A204.1 (cell line): Measurements from ENCODE around the gene ATG14.
"Not testable (repeated sequence)": the region's sequence is repeated elsewhere in the genome, so short reads cannot be mapped to it uniquely, and the experiment has no call there.

Source experiments
- FAIRE-seq: peaks from 2 replicates; lab custom pipeline; 2012; peaks lifted over from hg19 to GRCh38; lab: Jason Lieb, UNC

Gene ATG14, protein sequence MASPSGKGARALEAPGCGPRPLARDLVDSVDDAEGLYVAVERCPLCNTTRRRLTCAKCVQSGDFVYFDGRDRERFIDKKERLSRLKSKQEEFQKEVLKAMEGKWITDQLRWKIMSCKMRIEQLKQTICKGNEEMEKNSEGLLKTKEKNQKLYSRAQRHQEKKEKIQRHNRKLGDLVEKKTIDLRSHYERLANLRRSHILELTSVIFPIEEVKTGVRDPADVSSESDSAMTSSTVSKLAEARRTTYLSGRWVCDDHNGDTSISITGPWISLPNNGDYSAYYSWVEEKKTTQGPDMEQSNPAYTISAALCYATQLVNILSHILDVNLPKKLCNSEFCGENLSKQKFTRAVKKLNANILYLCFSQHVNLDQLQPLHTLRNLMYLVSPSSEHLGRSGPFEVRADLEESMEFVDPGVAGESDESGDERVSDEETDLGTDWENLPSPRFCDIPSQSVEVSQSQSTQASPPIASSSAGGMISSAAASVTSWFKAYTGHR

DNA sequence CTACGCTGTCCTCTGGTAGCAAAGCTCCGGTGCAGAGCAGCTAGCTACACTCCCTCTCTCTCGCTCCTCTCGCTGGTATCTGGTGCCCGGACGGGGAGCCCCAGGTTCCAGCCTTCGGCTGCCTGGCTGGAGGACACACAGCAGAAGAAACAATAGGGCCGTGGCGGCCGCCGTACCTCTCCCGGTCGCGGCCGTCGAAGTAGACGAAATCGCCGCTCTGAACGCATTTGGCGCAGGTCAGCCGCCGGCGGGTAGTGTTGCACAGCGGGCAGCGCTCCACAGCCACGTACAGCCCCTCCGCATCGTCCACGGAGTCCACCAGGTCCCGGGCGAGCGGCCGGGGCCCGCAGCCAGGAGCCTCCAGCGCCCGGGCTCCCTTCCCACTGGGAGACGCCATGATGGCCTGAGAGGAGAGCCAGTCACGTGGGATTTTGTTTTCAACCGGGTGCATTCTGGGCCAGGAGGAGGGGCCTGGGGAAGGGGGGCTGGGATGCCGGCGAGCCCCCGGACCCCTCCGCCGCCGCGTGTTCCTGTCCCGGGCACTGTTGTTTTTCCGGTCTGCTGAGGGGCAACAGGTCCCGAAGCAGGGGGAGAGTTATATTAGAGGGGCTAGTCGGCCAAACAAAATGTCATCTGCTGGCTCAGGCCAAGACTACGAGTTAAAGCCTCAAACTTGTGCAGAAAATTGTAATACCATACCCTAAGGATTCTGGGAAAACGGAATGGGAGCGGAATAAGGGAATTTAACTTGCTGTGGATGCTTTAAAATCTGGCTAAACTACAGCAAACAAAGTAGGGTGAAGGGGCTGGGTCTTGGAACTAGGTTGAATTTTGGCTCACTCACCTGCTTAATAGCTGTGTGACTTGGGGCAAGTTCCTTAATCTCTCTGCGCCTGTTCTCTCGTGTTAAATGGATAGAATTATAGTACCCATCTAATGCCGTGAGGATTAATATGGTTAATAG, at the start of gene ATG14:
Gene ATG14 (minus strand): TSS at position 405 of the 964 bp plus-strand sequence. CDS start 8 bp downstream, at position 397.
- no peak for FAIRE-seq

DNA sequence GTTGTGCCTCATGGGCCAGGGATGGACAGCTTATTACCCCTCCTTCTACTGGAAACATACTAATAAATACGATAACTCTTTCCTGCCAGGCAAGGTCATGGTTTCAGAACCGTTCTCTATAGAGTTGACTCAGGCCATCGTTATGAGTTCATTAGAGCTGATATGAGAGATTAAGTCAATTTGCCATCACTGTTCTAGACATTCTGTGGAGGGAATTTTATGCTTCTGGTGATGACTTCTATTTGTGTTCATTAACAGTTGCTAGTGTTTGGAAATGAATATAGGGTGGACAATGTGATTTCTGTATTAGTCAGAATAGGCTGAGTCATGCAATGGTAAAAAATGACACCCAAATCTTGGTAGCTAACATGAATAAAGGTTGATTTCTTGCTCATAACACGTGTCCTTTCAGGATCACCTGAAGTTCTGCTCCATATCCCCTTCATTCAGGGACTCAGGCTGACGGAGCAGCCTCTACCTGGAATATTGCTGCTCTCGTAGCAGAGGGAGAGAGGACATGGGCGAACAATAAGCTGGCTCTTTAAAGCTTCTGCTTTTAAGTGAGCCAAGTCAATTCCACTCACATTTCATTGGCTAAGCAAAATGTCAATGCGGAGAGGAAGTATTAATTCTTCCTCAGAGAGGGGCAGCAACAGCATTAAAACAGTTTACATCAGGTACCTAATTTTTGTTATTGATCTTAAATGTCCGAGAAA, 47.3 kb upstream of the ATG14 start:
- FAIRE-seq, result no peak

DNA sequence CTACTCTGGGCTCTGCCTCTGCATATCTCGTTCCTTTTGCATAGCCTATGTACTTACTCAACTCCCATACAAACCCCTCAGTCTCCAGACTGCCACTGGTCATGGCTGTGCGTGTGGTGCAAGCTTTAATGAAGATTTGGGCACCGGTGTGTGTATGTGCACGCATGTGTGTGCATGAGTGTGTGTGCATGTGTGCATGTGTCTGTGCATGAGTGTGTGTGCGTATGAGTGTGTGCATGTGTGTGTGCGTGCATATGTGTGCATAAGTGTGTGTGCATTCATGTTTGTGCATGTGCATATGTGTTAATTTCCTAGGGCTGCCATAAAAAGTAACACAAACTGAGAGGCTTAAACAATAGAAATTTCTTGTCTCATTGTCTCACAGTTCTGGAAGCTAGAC, 45.9 kb upstream of the ATG14 start:
- FAIRE-seq, result no peak

DNA sequence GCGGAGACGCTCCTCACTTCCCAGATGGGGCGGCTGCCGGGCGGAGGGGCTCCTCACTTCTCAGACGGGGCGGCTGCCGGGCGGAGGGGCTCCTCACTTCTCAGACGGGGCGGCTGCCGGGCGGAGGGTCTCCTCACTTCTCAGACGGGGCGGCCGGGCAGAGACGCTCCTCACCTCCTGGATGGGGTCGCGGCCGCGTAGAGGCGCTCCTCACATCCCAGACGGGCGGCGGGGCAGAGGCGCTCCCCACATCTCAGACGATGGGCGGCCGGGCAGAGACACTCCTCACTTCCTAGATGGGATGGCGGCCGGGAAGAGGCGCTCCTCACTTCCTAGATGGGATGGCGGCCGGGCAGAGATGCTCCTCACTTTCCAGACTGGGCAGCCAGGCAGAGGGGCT, 44.8 kb upstream of the ATG14 start:
- not testable (repeated sequence) for FAIRE-seq

DNA sequence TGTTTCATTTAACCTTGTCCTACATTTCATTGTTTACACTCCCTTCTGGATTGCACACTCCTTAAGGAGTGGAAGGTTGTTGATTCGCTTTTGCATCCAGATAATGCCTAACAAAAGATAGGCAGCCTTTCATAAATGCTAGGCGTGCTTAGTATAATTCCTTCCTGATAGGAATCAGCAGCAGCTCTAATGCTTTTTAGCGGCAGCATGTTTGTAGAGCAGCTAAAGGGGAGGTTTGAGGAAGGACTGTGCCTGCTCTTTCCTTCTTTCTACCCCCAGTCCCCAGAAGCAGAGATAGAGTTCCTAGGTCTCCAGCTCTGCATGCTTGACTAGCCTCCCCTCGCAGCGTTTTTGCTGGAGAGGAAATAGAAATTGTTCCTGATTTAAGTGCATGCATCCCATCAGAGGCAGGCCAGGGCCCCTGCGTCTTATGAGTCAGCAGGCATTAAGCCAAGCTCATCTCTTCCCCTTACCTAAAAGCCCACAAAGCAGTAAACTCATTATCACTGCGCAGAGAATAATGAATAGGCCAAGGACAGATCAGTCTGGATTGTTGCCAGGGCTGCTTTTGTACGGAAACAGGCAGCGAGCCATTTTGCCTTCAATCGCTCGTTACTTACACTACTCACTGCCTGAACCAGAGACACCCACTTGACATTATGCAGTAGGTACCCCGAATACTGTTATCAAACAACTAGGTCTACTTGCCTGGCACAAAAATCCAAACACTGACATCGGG, 42.8 kb upstream of the ATG14 start:
- FAIRE-seq, result no peak

DNA sequence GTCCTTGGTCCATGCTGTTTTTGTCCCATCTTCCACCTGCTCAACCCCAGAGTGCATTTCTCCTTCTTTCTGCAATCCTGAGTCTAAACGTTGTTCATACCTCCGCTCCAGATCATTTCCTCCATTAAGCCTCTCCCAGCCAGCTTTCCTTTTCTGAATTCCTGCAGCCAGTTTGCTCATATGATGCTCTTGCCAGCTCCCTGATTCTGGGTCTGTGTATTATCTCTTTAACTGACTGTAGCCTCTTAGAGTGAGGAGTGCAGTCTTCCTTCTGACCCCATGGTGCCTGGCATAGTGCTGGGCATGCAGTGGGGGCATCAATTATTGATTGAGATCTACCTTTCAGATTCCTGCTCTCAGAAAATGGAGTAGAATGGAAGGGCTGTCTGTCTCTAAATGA, 40.3 kb upstream of the ATG14 start:
- no peak for FAIRE-seq

DNA sequence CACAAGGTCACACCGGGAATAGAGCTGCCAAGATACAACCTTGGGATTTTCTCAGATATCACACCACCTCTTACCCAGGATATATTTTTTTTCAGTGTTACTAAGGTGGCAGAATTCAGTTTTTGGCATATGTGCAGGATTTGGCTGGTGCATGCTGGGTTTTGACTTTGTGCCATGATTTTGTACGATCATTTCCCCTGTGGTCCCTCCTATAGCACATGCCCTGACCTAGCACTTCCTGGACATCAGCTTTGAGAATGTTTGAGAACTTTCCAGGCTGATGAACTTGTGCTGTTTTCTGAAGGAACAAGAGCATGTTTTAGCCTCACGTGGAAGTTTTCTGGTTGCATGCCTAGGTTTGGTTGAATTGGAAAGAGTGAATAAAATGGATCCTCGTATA, 39.8 kb upstream of the ATG14 start:
- FAIRE-seq, result no peak

DNA sequence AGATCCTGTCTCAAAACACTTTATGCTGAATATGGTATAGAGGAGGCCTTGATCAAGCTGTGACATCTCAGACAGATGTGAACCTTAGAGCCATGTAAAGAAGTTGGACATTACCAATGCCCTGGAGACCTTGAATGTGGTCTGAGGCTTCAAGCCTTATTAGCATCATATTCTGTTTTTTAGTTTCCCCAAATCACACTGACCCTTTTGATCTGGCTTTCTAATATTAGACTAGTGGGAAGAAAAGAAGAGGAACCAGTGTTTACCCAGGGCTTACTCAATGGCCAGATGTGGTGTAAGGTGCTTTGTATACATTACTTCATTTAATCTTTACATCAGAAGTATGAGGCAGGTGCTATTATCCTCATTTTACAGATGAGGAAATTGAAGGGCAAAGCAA, 39.4 kb upstream of the ATG14 start:
- no peak for FAIRE-seq

DNA sequence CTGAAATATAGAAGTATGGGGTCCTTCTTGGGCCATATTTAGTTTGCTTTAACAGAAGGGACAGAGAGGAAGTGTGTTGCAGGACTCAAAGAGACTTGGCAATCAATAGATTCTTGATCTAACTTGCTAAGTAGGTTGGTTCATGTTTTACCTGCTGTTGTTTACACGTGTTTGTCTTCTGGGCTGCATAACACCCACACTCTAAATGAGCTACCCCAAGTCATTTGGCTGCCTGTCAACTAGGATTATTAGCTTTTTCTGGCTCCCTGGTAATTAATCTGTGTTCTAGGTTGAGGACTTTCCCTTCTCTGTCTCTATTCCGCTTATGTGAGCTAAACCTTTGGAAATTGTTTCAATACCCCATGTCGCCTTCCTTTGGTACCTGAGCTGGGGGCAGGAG, 38.9 kb upstream of the ATG14 start:
- FAIRE-seq, result no peak

DNA sequence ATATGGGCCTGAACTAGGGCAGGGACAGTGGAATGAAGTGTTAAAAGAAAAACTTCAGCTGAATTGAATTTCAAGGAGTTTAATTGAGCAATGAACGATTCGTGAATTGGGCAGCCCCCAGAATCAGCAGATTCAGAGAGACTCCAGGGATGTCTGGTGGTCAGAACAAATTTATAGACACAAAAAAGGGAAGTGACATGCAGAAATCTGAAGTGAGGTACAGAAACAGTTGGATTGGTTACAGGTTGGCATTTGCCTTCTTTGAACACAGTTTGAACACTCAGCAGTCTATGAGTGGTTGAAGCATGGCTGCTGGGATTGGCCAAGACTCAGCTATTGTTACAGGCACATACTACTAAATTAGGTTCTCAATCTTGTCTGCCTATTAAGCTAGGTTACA, 38.5 kb upstream of the ATG14 start:
- FAIRE-seq, result no peak

DNA sequence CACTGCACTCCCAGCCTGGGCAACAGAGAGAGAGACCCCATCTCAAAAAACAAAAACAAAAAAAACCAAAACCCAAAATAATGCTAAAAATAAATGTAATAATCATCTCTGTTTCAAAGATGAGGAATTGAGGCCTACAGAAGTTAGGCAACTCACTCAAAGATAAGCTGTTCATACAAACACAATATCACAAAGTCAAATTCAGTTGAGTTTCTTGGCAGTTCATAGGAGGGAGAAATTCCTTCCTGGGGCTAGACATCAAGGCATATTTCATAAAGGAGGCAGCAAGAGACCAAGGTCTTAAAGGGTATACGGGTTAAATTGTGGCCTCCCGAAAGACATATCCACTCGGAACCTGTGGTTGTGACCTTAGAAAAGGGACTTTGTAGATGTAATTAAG, 37.5 kb upstream of the ATG14 start:
- FAIRE-seq, result no peak

DNA sequence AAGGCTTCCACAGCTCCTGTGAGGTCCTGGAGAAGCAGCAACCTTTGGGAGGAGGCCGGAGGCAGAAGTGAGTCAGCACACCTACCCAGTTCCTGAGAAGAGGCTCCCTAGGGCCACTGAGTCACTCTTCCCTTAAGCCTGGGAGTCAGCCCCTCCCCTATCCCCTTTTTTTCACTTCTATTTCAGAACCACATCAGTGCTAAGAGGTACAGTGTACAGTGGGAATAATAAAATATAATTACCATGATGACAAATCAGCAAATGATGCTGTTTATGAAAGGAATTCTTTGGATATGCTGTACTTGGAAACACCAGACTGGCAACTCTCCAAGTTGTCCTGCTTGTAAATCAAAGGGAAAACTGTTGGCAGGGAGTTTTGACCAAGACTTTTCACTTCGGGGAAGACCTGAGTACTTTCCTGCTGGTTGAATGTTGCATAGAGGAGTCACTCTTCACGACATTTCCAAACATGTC, 36.5 kb upstream of the ATG14 start:
- FAIRE-seq, result no peak

DNA sequence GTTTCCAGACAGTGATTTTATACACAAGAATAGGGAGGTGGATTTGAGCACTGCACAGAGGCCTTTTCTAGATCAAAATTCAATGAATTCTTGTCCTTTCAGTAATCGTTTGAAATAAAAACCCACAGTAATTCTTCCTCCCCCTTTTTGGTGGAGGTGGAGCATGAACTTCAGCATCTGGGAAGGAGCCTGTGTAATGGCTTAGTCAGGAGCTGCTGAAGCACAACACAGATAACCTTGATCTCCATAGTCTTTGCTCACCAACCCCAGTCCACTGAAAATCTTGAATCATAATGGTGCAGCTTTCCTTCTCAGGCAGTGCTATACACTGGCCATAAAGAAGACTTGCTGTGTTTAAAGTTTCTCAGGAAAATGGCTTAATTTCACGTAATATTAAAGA, 35.2 kb upstream of the ATG14 start:
- FAIRE-seq, result no peak

DNA sequence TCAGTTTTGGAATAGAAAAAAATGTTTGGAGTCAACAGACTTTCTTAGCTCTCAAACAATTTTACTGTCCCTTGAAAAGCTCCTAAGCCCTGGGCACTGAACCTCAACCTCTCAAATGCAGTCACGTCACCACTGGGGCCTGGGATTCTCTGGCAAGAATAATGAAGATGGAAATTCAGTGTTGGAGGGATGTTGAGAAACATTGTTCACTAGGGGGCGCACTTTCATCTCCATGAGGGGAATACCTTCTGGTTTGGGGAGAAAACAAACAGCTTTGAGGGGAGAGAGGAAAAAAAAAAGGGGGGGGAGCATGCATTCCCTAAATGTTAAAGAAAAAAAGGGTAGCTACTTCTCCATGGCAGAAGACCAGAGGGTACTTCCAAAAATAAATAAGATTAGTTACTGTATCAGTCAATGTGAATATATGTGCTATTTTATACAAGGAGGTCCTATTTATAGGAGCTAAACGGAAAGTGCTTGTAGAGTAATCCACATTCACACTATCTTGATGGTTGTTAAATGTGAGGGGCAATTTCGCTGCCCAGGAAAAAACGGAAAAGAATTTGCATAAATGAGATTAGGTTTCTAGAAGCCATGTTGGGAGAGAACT, 34.6 kb upstream of the ATG14 start:
- peak; percentile 82 for FAIRE-seq

DNA sequence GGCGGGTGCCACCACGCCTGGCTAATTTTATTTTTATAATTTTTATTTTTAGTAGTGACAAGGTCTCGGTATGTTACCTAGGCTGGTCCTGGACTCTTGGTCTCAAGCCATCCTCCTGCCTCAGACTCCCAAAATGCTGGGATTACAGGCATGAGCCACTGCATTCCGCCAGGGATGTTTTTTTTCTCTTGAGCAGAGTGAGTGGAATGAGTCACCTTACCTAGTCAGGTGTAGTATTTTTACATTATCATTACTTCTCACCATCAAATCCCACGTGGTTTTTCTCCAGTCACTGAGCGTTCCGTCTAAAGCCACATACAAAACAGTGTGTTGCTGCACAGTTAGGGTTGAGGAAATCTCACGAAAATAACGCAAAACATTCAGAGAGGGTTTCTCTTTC, 29.7 kb upstream of the ATG14 start:
- no peak for FAIRE-seq

DNA sequence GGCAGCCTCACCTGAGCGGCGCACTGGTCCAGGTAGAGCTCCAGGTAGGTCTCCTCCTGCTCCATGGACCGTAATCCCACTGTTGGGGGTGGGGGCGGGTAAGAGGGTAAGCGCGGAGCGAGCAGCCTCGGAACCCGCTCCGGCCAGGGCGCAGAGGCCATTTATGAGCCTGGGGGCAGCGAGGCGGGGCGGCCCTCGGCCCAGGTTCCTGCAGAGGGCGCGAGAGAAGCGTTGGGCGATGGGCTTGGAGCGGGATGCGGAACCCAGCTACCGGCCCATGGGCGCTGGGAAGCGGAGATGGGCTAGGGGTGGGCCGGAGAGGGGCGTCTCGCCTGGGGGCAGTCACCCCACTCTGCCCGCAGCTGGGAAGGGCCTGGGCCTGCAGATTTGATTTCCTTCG, 28.8 kb upstream of the ATG14 start, which contains the start of gene TBPL2:
Gene TBPL2 (minus strand): TSS at position 232 of the 400 bp plus-strand sequence. CDS start 167 bp downstream, at position 65.
- FAIRE-seq, result no peak

DNA sequence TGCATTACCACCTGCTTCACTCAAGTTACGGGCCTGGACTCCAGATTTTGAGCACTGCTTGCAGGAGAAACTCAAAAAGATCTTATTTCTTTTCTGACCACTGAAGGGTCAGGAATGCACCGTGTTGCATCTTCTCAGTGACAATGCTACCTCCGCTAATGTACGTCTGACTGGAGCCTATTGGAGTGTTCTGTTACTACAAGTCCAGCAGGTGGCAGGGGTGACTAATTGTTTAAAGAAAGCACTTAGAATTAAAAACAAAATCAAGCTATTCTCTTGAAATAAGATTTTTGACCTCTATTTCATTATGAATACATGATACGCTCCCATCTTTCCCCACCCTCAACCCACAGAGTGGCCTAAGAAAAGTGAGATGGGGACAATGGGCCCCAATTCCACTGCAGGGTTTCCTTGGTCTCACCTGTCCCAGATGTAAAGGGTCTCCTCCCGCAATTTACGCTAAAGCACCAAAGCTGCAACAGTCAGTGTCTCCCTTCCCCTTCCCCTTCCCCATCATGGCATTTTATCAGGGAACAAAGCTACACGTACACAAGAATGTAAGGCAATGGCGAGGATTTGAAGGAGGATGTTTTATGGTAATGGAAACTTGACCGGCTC, 26.5 kb upstream of the ATG14 start:
- no peak for FAIRE-seq

DNA sequence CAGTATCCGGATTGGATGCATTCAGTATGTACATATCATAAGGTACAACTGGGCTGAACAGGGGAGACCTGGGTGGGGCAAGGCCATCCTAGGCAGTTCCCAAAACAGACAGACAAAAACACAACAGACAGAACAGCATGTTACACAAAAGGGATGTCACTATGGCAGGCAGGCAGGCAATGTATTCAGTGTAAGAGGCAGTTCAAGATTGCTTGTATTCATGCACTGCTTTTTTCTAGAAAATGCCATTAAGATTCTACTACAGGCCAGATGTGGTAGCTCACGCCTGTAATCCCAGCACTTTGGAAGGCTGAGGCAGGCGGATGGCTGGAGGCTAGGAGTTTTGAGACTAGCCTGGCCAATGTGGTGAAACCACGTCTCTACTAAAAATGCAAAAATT, 25.3 kb upstream of the ATG14 start:
- no peak for FAIRE-seq

DNA sequence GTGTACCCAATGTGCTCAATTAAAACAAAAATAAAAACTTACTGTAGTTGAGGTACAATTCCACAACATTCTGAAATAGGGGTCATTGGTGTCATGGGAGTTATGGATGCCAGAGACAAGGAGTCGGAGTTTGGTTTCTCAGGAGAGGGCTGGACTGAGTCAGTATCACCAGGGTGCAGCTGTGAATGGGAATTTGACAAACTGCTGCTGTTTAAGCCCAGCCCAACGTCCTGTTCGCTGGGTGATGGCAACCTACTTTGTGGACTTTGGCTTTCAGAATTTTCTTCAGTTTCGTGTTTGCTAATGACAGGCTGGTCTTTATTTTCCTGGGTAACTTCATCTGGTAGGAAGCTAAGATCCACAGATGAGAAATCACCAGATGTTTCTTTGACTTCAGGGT, 24.9 kb upstream of the ATG14 start:
- FAIRE-seq, result no peak

DNA sequence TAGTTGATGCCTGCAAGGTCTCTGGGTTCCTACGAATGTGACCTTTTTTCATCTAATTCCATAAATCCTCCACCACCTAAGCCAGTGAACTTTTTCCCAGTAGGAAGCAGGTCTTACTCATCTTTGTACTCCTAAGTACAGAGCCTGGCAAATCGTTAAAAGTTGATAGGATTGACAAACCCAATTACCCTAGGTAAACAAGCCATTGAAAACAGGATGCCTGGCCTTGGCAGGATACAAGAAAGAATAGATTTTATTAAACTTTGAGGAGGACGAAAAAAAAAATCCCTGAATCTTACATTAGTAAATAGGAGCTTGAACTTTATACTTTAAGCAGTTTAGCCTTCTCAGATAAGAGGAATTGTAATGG, 23.2 kb upstream of the ATG14 start:
- no peak for FAIRE-seq
